NB4 (cell line): ENCODE measurements around the gene TRIM29.

ENCODE experiments used
- MYC ChIP-seq: IDR thresholded peaks from 2 replicates; pipeline ENCODE4 v1.6.1; 2011; ENCODE audit warnings: low read depth, low read length
- TF ChIP-seq, protein P1 (sequence below): IDR thresholded peaks from one replicate; pipeline ENCODE4 v1.5.1; 2012; ENCODE audit warnings: low read depth, low read length

DNA sequence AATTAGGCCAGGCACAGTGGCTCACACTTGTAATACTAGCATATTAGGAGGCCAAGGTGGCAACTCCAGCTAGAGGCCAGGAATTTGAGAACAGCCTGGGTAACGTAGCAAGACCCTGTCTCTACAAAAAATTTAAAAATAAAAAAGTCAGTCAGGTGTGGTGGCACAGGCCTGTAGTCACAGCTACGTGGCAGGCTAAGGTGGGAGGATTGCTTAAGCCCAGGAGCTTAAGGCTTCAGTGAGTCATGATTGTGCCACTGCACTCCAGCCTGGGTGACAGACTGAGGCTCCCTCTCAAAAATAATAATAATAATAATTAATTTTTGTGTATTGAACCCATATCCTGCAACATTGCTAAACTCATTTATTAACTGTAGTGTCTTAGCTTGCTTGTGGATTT lies 15.3 kb upstream of the TRIM29 start:
- TF ChIP-seq, protein P1, sequence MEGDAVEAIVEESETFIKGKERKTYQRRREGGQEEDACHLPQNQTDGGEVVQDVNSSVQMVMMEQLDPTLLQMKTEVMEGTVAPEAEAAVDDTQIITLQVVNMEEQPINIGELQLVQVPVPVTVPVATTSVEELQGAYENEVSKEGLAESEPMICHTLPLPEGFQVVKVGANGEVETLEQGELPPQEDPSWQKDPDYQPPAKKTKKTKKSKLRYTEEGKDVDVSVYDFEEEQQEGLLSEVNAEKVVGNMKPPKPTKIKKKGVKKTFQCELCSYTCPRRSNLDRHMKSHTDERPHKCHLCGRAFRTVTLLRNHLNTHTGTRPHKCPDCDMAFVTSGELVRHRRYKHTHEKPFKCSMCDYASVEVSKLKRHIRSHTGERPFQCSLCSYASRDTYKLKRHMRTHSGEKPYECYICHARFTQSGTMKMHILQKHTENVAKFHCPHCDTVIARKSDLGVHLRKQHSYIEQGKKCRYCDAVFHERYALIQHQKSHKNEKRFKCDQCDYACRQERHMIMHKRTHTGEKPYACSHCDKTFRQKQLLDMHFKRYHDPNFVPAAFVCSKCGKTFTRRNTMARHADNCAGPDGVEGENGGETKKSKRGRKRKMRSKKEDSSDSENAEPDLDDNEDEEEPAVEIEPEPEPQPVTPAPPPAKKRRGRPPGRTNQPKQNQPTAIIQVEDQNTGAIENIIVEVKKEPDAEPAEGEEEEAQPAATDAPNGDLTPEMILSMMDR: no peak
- TF ChIP-seq MYC: no peak
